GM18951 (cell line): ENCODE results near the gene KMT2C.
"Not testable (repeated sequence)": the region's sequence is repeated elsewhere in the genome, so short reads cannot be mapped to it uniquely, and the experiment has no call there.

Source experiments
- POLR2A ChIP-seq: IDR thresholded peaks from 4 replicates; pipeline ENCODE4 v1.6.1; 2011; ENCODE audit warnings: mild to moderate bottlenecking; ENCODE audit not compliant: insufficient read length, insufficient read depth; ENCODE audit errors: extremely low read depth
- in situ Hi-C: fragments of 300-500 bp; cut with MboI; formaldehyde crosslinking; loops from one replicate; pipeline ENCODE4 v1.12.0; 2022; ENCODE audit warnings: low sequenced_read_pairs, mixed read lengths, inconsistent platforms; ENCODE audit not compliant: unreplicated experiment

KMT2C gene

DNA sequence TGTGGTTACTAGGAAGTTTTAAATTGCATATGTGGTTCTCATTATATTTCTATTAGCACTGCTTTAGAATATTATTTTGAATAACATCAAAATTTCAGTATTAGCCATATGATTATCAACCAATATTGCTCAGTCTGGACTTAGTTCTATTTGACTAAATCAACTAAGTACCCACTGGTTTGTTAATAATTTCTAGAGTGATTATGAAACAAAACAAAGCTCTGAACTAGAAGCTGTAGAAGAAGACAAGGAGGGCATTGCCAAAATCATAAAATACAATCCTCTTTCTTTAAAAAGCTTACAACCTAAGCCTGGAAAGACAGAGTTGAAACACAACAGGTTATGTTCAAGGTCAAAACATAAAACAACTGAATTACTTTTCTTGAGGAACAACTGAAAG is 204.7 kb downstream of the KMT2C start:
- no peak for TF ChIP-seq POLR2A
- in situ Hi-C loops = no loop called here

DNA sequence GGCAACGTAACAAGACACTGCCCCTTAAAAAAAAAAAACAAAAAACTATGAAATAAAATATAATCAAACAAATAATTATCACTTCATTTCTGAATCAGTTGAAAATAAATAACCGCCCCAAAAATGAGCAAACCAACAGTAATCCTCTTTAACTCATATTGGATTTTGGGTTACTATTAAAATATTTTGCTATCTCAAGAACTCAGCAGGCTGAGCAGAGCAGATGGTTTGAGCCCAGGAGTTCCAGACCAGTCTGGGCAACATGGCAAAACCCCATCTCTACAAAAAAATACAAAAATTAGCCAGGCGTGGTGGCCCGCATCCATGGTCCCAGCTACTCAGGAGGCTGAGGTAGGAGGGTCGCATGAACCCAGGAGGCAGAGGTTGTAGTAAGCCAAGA is 216.2 kb downstream of the KMT2C start:
- in situ Hi-C loops = not testable (repeated sequence)

DNA sequence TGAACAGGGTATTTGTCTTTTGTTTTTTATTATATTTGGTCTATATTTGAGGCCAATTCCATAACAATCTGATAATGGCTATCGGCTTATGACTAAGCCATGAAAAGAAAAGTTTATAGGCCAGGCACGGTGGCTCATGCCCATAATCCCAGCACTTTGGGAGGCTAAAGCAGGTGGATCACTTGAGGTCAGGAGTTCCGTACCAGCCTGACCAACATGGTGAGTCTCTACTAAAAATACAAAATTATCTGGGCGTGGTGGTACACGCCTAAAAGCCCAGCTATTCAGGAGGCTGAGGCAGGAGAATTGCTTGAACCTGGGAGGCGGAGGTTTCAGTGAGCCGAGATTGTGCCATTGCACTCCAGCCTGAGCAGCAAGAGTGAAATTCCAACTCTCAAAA is 227.0 kb downstream of the KMT2C start:
- in situ Hi-C loops = not testable (repeated sequence)

DNA sequence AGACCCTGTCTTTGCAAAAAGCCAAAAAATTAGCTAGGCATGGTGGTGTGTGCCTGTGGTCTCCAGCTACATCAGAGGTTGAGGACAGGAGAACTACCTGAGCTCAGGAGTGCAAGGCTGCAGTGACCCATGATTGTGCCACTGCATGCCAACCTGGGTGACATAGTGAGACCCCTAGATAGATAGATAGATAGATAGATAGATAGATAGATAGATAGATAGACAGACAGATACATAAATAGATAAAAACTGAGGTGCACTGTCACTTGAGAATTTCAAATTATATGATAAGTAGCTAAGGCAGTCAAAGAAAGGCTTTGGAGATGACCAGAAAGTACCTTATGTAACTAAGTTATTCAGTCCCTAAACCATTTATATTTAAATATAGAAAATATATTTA is 231.4 kb downstream of the KMT2C start:
- in situ Hi-C loops = not testable (repeated sequence)

DNA sequence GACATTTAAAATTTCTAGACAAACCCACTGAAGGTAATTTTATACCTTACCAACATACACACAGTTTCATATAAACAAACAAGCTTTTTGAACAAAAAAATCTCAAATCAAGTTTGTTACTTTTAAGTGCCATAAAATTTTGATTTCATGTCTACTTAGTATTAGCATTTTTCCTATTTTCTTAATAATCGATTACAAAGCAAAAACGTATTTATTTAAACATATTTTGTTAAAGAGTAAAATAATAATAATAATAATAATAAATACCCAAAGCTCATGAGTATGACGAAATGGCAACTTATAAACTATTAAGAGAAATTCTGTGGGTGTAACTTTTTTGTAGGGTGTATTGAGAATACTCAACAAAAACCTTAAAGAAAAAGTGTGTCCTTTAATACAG is 232.7 kb downstream of the KMT2C start:
- in situ Hi-C loops = no loop called here
- TF ChIP-seq POLR2A = no peak

DNA sequence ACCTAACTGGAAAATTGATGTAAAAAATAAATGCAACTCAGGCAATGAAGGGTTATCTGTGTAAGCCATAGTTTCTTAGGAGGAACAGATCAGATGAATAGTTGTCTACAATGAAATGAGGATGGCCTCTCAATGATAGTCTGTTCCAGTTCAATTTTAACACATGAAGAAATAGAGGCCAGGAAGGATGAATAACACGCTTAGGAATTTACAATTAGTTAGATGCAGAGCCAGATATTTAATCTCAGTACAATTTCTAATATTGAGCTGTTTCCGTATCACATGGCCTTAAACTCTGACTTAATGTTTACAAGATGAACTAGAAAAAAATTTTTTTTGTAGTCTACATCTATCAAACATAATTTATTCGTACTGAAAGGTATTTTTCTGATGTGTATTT is 233.7 kb downstream of the KMT2C start:
- in situ Hi-C loops = no loop called here
- TF ChIP-seq POLR2A = no peak

DNA sequence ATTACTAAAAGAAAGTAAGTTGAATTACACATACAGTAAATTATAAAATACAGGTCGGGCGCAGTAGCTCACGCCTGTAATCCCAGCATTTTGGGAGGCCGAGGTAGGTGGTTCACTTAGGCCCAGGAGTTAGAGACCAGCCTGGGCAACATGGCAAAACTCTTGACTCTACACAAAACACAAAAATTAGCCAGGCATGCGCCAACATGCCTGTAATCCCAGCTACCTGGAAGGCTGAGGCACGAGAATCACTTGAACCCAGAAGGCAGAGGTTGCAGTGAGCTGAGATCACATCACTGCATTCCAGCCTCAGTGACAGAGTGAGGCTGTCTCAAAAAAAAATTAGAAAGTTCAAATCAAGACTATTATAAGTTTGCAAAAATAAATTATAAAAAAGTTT is 235.4 kb downstream of the KMT2C start:
- no peak for TF ChIP-seq POLR2A
- in situ Hi-C loops = no loop called here

DNA sequence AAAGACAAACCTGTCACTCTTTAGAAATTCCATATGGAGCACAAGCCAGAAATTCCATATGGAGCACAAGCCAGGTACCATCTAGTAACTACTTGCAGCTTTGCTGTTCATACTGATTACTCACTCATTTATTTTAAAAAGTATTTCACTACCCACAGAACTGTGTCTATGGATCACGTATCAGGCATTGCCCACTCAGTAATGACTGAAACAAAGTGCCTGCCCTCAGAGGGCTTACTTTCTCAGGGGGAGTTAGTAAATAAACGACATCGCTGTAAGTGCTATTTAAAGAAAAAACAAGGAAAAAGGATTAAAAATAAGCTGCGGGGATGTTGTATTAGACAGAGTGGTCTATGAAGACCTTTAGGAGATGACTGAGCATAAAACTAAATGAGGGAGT is 239.4 kb downstream of the KMT2C start:
- in situ Hi-C loops = no loop called here
- TF ChIP-seq POLR2A = no peak

DNA sequence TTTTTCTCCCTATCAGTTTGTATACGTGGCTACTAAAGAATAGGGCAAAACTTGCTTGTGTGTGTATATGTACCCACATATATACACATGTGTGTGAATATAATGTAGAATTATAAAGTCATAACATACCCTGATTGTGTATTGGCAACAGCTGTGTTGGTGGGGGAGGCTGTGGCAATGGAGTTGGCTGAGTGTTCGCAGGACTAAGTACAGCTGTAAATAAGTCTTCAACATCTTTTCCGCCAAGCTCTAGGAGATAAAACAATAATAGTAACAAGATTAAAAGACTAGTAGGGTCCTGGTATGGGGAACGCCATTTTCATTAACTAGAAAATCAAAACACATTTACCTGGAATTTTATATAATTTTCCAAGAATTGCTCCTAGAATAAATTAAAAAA is 241.9 kb downstream of the KMT2C start:
- in situ Hi-C loops = no loop called here
- TF ChIP-seq POLR2A = no peak

DNA sequence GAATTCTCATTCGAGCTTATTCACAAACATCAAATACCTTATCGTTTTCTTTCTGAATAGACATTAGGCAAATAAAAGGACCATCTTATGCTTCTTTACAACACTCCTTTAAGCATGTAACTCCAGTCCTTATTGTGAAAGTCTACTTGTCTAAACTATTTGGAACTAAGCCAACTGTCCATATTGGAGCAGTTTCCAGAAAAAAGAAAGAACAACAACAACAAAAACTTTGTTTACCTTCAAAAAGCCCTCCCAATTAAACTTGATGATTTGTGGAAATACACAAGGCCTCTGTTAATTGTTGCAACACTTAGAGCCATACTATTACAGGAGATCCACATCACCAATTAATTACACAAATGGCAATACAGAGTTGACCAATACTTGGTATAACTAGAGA is 246.7 kb downstream of the KMT2C start:
- in situ Hi-C loops = no loop called here
- TF ChIP-seq POLR2A = no peak

DNA sequence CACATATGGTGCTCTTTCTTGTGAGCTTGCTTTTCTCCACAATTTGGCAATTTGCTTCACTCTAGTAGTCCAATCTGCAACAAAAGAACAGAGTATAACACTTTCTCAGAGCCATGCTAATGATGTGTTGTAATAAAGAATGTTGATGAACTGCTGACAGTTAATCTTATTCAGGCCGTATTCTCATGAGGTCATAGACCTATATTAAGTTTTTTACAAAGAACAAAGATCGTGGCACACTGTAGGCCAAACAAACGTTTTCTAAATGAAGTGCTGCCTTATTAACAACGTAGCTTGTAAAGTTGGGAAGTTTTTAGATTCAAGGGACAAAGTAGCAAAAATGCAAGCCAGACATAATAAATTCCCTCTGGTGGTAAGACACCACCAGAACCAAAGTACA is 250.2 kb downstream of the KMT2C start:
- TF ChIP-seq POLR2A = no peak
- in situ Hi-C loops = no loop called here

DNA sequence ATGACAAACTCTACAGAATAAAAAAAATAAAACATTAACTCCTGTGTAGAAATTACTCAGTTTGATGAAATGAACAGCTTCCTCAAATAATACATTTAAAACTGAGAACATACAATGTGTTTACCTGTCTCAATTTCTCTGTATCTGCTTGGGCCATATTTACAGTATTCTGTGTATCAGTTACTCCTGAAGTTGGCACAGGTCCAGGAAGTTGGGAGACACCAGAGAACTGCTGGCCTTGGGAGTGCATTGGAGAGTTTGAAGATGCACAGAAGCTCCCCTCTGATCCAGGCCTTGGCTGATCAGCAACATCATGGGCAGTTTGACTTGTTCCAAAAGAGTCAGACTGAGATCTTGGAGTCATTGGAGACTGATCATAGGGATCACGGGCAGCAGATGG is 255.2 kb downstream of the KMT2C start:
- in situ Hi-C loops = no loop called here
- no peak for TF ChIP-seq POLR2A

DNA sequence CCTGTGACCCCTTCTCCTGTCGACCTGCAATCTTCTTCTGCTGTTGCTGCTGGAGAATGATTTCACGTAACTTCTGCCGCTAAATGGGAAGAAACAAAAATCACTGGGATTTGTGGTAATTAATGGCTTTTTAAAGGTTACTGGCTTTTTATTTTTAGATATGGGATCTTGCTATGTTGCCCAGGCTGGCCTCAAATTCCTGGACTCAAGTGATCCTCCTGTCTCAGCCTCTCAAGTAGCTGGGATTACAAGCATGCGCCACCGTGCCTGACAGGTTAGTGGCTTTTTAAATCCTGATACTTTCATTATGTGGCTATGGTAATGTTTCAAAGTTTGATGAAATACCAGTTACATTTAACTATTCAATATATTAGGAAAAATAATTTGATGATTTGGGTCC is 255.8 kb downstream of the KMT2C start:
- no peak for TF ChIP-seq POLR2A
- in situ Hi-C loops = no loop called here

DNA sequence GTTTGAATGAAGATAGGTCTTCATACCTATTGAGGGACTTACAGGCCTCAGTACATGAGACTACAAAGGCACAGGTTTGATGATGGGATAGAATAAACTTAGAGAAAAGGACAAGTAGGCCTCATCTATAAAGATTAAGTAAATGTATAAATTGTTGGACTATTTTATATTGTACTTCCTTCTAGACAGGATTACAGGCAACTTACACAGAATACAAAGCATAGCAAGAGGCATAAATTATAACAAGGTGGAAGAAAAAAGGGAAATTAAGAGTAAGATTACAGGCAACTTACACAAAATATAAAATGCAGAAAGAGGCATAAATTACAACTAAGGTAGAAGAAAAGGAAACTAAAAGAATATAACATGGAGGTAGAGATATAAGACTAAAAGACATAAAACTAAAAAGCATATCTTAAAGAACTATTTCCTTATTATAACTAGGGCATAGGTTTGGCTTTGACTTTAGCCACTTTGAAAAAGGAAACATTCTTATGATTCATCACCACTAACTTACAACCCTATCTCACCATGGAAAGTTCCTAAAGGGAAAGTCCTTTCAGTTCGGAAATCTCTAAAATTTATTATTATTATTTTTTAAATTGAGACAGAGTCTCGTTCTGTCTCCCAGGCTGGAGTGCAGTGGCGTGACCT is 257.3 kb downstream of the KMT2C start:
- TF ChIP-seq POLR2A = no peak
- in situ Hi-C loops = no loop called here

DNA sequence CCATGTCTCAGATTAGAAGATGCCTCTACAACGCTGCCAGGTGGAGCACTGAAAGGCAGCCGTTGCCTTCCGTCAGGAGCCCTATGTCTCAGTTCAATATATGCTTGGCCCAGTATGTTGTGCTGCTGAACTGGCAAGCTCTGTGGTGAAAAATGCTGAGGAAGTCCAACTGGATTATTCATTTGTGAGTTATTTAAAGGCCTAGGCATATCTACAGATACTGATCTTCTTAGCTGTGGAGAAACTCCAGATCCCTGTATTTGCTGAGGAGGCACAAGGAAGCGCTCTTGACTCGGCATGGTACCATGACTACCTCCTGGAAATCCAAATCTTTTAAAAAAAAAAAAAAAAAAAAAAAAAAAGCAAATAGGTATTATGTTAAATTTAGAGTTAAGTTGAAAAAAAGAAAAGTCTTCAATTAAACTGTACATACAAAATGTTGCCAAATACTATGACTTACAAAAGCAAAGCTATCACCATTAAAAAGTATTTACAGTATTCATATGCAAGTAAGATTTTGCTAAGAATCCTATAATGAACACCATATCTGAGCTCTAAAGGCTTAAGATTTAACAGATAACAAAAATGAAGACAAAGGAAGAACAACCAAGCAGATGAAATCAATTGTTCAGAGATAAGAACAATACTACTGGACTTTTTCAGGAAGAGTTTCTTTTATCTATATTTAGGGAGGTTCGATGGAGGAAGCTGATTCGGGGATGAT is 258.0 kb downstream of the KMT2C start:
- no peak for TF ChIP-seq POLR2A
- in situ Hi-C loops = no loop called here

DNA sequence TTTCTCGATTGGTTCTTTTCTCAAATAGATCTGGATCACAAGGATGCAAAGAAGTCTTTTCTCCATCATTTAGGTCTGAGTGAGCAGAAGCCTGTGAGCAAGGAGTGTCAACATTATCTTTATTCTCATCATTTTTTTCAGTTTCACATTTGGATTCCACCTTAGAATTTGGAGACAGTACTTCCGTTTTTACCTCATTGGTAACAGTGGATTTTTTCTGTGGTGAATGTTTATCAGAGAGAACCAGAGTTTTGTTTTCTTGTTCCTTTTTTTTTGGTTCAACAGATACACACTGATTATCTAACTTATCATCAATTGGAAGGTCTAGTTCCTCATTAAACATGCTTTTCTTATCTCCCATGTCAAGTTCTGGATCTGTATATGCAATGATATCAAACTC is 259.0 kb downstream of the KMT2C start:
- TF ChIP-seq POLR2A = no peak
- in situ Hi-C loops = no loop called here
